ENCODE measurements around the gene ZNF76.

GRCh38 chr6:35267446-35267845, 7.9 kb downstream of the ZNF76 start:
- TF ChIP-seq CTCF (IDR thresholded peaks at IDR 0.05; ENCODE audit: insufficient read depth, low read length, poor library complexity, severe bottlenecking) (no peak), EZH2phosphoT487 (conservative IDR thresholded peaks at IDR 0.05; ENCODE audit: low read length) (no peak)
